ENCODE results near the gene HAVCR1. TPM values are rescaled to one million over a fixed set of nuclear protein-coding genes. Genes with fewer than 3 reads are reported as not detected.

HAVCR1 gene
- total and polyA plus RNA-seq, 2 of the 13 experiments (the other 11 are each of a cell fraction or from before 2014, with no cell fraction given), result 0.93 to 12.3 TPM

GRCh38 chr5:157038568-157039187 lies 20.2 kb downstream of the HAVCR1 start:
- in situ Hi-C loops (cut with HindIII; ENCODE audit: extremely low pct_ligation_motif_present, low pct_unique_long_range_greater_than_20kb) (no loop called here), intact Hi-C loops (cut with micrococcal nuclease; ENCODE audit: unreplicated experiment) (no loop called here)
- ATAC-seq (no peak), FAIRE-seq (no peak), DNase-seq (ENCODE audit: low spot score) (no peak)
- no peak overlapping the region for H3K27ac ChIP-seq (ENCODE audit: extremely low read length, insufficient read depth, low read length)
- H2AFZ ChIP-seq (ENCODE audit: low read length), result no peak overlapping the region
- no peaks in the 10 kb centered on the region for H3K79me2 ChIP-seq (ENCODE audit: insufficient read depth, low read length)
- BruUV-seq (replicated peaks), result no TSS peak
- CTCF ChIA-PET (ENCODE audit: low intra/inter-chr PET ratio, low total read pairs), result no interaction called here
- H3K27me3 ChIP-seq (ENCODE audit: control insufficient read depth in 1 of 2, insufficient read depth in 2 of 2, low read length in 2 of 2), result no peaks in the 10 kb centered on the region
- WGBS (ENCODE audit: low lambda C conversion rate), result 93% methylated on average over 5 of the region's 5 CpGs
- peaks cover 24% of the 10 kb centered on the region for H3K4me1 ChIP-seq (ENCODE audit: insufficient read depth, low read length)
- no peak overlapping the region for H3K4me3 ChIP-seq (replicated peaks in 1 of 3; ENCODE audit: insufficient read depth in 1 of 3, low read depth in 2 of 3, low read length in 3 of 3)
- no peaks in the 10 kb centered on the region for H3K9me3 ChIP-seq (ENCODE audit: low read length)
- peaks cover 1 to 4% of the 10 kb centered on the region in 2 experiments; a peak in 1 of 5 replicates for H3K36me3 ChIP-seq (replicated peaks in 1 of 2; ENCODE audit: control insufficient read depth in 1 of 2, insufficient read depth in 2 of 2, low read length in 2 of 2)
- POLR2A ChIA-PET, result no interaction called here
- no peak overlapping the region for H3K4me2 ChIP-seq (ENCODE audit: low read depth, low read length)
- no peaks in the 10 kb centered on the region for H4K20me1 ChIP-seq (ENCODE audit: insufficient read depth, low read length)
- TF ChIP-seq HDAC2 (CRISPR knock-in tag; IDR thresholded peaks at IDR 0.05), result no peak
- no peak for TF ChIP-seq SRSF4 (IDR thresholded peaks at IDR 0.05; ENCODE audit: low read depth, low read length, poor library complexity, severe bottlenecking)
- no peak for TF ChIP-seq MEF2D (CRISPR knock-in tag; IDR thresholded peaks at IDR 0.05)
- TF ChIP-seq HOXA9 (CRISPR knock-in tag; IDR thresholded peaks at IDR 0.05; ENCODE audit: borderline replicate concordance), result no peak
- TF ChIP-seq THAP7 (CRISPR knock-in tag; IDR thresholded peaks at IDR 0.05), result no peak
- no peak for TF ChIP-seq GATA4 (IDR thresholded peaks at IDR 0.05; ENCODE audit: borderline replicate concordance, low read depth)
- TF ChIP-seq ATAD3A (CRISPR knock-in tag; IDR thresholded peaks at IDR 0.05), result no peak
- TF ChIP-seq KLF15 (CRISPR knock-in tag; IDR thresholded peaks at IDR 0.05; ENCODE audit: borderline replicate concordance), result no peak
- no peak for TF ChIP-seq TCF12 (IDR thresholded peaks at IDR 0.05)
- no peak for TF ChIP-seq TCF12 (CRISPR knock-in tag; IDR thresholded peaks at IDR 0.05)
- no peak for TF ChIP-seq ZKSCAN5 (CRISPR knock-in tag; IDR thresholded peaks at IDR 0.05)
- no peak overlapping the region for H3K9ac ChIP-seq (ENCODE audit: insufficient read depth, low read depth, low read length)
